ENCODE measurements around the gene TTC32.

Gene TTC32

DNA sequence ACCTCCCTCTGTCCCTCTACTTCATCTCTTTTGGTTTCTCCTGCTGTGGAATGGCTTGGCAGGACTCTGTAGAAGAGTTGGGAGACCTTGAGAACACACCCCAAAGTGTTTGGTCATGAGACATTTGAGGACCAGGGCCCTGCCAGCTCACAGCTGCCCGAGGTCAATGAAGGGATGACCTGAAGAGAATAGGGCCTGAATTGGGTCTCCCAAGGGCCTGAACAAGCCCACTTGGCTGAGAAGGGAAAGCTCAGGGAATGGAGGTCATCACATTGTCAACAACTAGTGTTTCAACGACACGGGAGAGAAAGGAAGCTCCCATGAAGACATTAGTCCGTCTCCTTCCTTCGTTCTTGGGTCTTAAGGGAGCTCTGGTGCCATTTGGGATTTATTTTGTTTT, 52.8 kb downstream of the TTC32 start:
- TF ChIP-seq, protein P1, sequence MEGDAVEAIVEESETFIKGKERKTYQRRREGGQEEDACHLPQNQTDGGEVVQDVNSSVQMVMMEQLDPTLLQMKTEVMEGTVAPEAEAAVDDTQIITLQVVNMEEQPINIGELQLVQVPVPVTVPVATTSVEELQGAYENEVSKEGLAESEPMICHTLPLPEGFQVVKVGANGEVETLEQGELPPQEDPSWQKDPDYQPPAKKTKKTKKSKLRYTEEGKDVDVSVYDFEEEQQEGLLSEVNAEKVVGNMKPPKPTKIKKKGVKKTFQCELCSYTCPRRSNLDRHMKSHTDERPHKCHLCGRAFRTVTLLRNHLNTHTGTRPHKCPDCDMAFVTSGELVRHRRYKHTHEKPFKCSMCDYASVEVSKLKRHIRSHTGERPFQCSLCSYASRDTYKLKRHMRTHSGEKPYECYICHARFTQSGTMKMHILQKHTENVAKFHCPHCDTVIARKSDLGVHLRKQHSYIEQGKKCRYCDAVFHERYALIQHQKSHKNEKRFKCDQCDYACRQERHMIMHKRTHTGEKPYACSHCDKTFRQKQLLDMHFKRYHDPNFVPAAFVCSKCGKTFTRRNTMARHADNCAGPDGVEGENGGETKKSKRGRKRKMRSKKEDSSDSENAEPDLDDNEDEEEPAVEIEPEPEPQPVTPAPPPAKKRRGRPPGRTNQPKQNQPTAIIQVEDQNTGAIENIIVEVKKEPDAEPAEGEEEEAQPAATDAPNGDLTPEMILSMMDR (IDR thresholded peaks at IDR 0.05; ENCODE audit: borderline replicate concordance, insufficient read depth, low read depth, low read length) = no peak
- H3K4me3 ChIP-seq (ENCODE audit: low read depth, low read length) = no peak overlapping the region

DNA sequence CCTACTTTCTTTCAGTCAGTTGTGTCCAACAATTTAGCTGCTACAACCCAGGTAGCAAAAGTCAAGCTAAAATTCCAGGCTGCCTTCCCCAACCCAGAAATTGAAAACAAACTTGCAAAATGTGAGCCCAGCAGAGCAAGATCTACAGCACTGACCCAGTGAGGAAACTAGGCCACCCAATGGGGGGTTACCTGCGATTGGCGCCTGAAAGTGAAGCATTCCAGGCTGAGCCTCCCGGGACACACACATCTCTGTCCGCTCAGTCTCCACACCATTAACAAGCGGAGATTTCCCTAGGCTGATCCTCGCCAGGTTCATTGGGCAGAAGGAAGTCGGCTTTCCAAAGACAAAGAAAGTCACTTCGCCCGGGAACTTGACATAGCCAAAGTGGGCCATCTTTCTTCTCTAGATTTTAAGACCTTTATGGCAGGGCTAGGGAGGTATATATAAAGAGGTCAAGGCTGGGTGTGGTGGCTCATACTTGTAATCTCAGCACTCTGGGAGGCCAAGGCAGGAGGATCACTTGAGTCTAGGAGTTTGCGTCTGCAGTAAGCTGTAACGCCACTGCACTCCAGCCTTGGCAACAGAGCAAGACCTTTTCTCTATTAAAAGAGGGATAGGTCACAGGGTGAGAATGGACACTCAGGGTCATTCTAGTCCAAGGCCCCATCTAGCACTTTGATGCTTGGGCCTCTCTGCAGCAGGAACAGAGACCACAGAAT, 53.6 kb downstream of the TTC32 start:
- TF ChIP-seq, protein P1 (IDR thresholded peaks at IDR 0.05; ENCODE audit: borderline replicate concordance, insufficient read depth, low read depth, low read length) = no peak
- no peak overlapping the region for H3K4me3 ChIP-seq (ENCODE audit: low read depth, low read length)

DNA sequence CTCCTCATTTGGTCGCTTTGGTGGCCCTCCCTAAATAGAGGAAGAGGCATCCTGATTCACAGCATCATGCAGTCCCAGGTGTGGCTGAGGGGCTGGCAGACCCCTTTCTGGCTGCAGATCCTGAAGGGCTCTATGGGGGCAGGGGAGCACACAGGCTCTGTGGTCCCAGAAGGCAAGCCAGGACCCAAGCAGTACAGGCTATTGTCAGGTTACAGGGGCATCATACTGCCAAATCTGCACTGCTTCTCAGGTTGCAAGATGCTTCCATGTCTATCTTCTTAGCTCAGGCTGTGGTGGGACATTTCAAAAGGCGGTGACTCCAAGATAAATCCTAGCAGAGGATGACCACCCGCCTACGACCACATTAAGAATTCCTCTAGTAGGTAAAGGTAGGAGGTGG, 54.3 kb downstream of the TTC32 start:
- no peak overlapping the region for H3K4me3 ChIP-seq (ENCODE audit: low read depth, low read length)
- TF ChIP-seq, protein P1 (IDR thresholded peaks at IDR 0.05; ENCODE audit: borderline replicate concordance, insufficient read depth, low read depth, low read length) = no peak

All from GM12875 (cell line).